Measurements from ENCODE around the gene LDLRAD4. TPM values are rescaled to one million over a fixed set of nuclear protein-coding genes. Genes with fewer than 3 reads are reported as not detected.

Gene LDLRAD4
- total and polyA plus RNA-seq, 12 donors = 3.9 to 64.5 (median 36.0) TPM

GRCh38 chr18:13536578-13536977, 318.0 kb downstream of the LDLRAD4 start:
- no peak for DNase-seq
- no peak for TF ChIP-seq POLR2A (IDR thresholded peaks at IDR 0.05)
- TF ChIP-seq, protein P1, sequence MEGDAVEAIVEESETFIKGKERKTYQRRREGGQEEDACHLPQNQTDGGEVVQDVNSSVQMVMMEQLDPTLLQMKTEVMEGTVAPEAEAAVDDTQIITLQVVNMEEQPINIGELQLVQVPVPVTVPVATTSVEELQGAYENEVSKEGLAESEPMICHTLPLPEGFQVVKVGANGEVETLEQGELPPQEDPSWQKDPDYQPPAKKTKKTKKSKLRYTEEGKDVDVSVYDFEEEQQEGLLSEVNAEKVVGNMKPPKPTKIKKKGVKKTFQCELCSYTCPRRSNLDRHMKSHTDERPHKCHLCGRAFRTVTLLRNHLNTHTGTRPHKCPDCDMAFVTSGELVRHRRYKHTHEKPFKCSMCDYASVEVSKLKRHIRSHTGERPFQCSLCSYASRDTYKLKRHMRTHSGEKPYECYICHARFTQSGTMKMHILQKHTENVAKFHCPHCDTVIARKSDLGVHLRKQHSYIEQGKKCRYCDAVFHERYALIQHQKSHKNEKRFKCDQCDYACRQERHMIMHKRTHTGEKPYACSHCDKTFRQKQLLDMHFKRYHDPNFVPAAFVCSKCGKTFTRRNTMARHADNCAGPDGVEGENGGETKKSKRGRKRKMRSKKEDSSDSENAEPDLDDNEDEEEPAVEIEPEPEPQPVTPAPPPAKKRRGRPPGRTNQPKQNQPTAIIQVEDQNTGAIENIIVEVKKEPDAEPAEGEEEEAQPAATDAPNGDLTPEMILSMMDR (IDR thresholded peaks at IDR 0.05) = no peak
- intact Hi-C loops (cut with DNase I) = no loop called here
- Histone ChIP-seq H3K4me1 (replicated peaks in 1 of 2) (peaks cover 0 to 31% of the 10 kb centered on the region in 2 donors), H3K36me3 (replicated peaks in 1 of 2) (no peaks in the 10 kb centered on the region), H3K9me3 (replicated peaks in 1 of 3) (no peaks in the 10 kb centered on the region), H3K27ac (no peak overlapping the region), H3K4me3 (no peak overlapping the region), H3K27me3 (no peaks in the 10 kb centered on the region)

- H3K4me3 ChIP-seq = no peak overlapping the region
- TF ChIP-seq POLR2A (IDR thresholded peaks at IDR 0.05) = no peak
- TF ChIP-seq, protein P1 (IDR thresholded peaks at IDR 0.05) = no peak
- peaks cover 0 to 31% of the 10 kb centered on the region in 2 donors for H3K4me1 ChIP-seq (replicated peaks in 1 of 2)
- no peak overlapping the region for H3K27ac ChIP-seq
- intact Hi-C loops (cut with DNase I) = no loop called here
- 83 to 94% (median 90%) methylated on average over 7 of the region's 7 CpGs for WGBS, 4 donors
- no peaks in the 10 kb centered on the region for H3K9me3 ChIP-seq (replicated peaks in 1 of 3)
- DNase-seq = peak in 2 of 7 donors; percentile 5 to 35
- no peaks in the 10 kb centered on the region for H3K27me3 ChIP-seq
- H3K36me3 ChIP-seq (replicated peaks in 1 of 2) = no peaks in the 10 kb centered on the region
Observed at GRCh38 chr18:13537022-13537780, 318.6 kb downstream of the LDLRAD4 start.

GRCh38 chr18:13538630-13539029, 320.1 kb downstream of the LDLRAD4 start:
- intact Hi-C loops (cut with DNase I) = no loop called here
- no peak overlapping the region for H3K4me3 ChIP-seq
- H3K27me3 ChIP-seq = no peaks in the 10 kb centered on the region
- peak in 2 of 7 donors; percentile 5 to 35 for DNase-seq
- H3K36me3 ChIP-seq (replicated peaks in 1 of 2) = no peaks in the 10 kb centered on the region
- TF ChIP-seq POLR2A (IDR thresholded peaks at IDR 0.05) = no peak
- TF ChIP-seq, protein P1 (IDR thresholded peaks at IDR 0.05) = no peak
- H3K9me3 ChIP-seq (replicated peaks in 1 of 3) = no peaks in the 10 kb centered on the region
- WGBS, 4 donors = 60 to 85% (median 80%) methylated on average over 2 of the region's 2 CpGs
- peaks cover 0 to 31% of the 10 kb centered on the region in 2 donors for H3K4me1 ChIP-seq (replicated peaks in 1 of 2)
- peak overlapping the region in 2 of 5 donors; percentile 9 to 71 for H3K27ac ChIP-seq

- Histone ChIP-seq H3K36me3 (replicated peaks in 1 of 2) (no peaks in the 10 kb centered on the region), H3K4me3 (no peak overlapping the region), H3K27me3 (no peaks in the 10 kb centered on the region), H3K9me3 (replicated peaks in 1 of 3) (no peaks in the 10 kb centered on the region), H3K4me1 (replicated peaks in 1 of 2) (peaks cover 0 to 31% of the 10 kb centered on the region in 2 donors), H3K27ac (peak overlapping the region in 4 of 5 donors; percentile 23 to 71 (median 36))
- intact Hi-C loops (cut with DNase I) = no loop called here
- WGBS, 4 donors = 56 to 58% (median 57%) methylated on average over 6 of the region's 6 CpGs
- peak in 4 of 7 donors; percentile 35 to 55 (median 41) for DNase-seq
- no peak for TF ChIP-seq POLR2A (IDR thresholded peaks at IDR 0.05)
- TF ChIP-seq, protein P1 (IDR thresholded peaks at IDR 0.05) = no peak
Observed at GRCh38 chr18:13539050-13539449, 320.5 kb downstream of the LDLRAD4 start.
